HL-60 (cell line): ENCODE measurements around the gene OXLD1.

Experiments used
- DNase-seq, 2 experiments: peaks; one replicate each; pipeline ENCODE4 v3.0.0-alpha.2; 2010 to 2020; ENCODE audit warnings: low read depth in 1 of 2, low spot score in 1 of 2
- H3K27ac ChIP-seq: fragments of 250-450 bp; sonication (Bioruptor Pico); replicated peaks from 2 replicates; pipeline ENCODE4 v1.5.1; 2020; ENCODE audit warnings: mild to moderate bottlenecking, moderate library complexity
- H3K27me3 ChIP-seq: fragments of 250-450 bp; sonication (Bioruptor Pico); 2 replicates; pipeline ENCODE4 v1.5.1; 2021; ENCODE audit warnings: mild to moderate bottlenecking, moderate library complexity; ENCODE audit not compliant: insufficient read depth, poor library complexity, severe bottlenecking
- H3K4me3 ChIP-seq: replicated peaks from 2 replicates; pipeline ENCODE4 v1.5.1; 2011; ENCODE audit warnings: mild to moderate bottlenecking, control low read depth, low read length; ENCODE audit not compliant: insufficient read depth
- GABPA ChIP-seq: IDR thresholded peaks from 2 replicates; pipeline ENCODE4 v1.6.1; 2012; ENCODE audit warnings: low read depth
- POLR2AphosphoS5 ChIP-seq: IDR thresholded peaks from 2 replicates; pipeline ENCODE4 v1.6.1; 2012; ENCODE audit warnings: low read depth
- REST ChIP-seq: IDR thresholded peaks from 2 replicates; pipeline ENCODE4 v1.6.1; 2012; ENCODE audit warnings: low read depth; ENCODE audit not compliant: insufficient replicate concordance
- SPI1 ChIP-seq: IDR thresholded peaks from 2 replicates; pipeline ENCODE4 v1.6.1; 2012; ENCODE audit warnings: low read depth, mild to moderate bottlenecking, borderline replicate concordance
- TF ChIP-seq, protein P1 (sequence below): IDR thresholded peaks from one replicate; pipeline ENCODE4 v1.5.1; 2011; ENCODE audit warnings: low read length, control low read depth, inconsistent platforms; ENCODE audit not compliant: insufficient read depth

OXLD1 gene

GRCh38 chr17:81647640-81648012 is 18.8 kb downstream of the OXLD1 start:
- Histone ChIP-seq H3K27ac (no peak overlapping the region), H3K27me3 (no peaks in the 10 kb centered on the region), H3K4me3 (no peak overlapping the region)
- TF ChIP-seq SPI1 (no peak), GABPA (no peak), REST (no peak), POLR2AphosphoS5 (no peak)
- TF ChIP-seq, protein P1, sequence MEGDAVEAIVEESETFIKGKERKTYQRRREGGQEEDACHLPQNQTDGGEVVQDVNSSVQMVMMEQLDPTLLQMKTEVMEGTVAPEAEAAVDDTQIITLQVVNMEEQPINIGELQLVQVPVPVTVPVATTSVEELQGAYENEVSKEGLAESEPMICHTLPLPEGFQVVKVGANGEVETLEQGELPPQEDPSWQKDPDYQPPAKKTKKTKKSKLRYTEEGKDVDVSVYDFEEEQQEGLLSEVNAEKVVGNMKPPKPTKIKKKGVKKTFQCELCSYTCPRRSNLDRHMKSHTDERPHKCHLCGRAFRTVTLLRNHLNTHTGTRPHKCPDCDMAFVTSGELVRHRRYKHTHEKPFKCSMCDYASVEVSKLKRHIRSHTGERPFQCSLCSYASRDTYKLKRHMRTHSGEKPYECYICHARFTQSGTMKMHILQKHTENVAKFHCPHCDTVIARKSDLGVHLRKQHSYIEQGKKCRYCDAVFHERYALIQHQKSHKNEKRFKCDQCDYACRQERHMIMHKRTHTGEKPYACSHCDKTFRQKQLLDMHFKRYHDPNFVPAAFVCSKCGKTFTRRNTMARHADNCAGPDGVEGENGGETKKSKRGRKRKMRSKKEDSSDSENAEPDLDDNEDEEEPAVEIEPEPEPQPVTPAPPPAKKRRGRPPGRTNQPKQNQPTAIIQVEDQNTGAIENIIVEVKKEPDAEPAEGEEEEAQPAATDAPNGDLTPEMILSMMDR: no peak
- no peak for DNase-seq

- no peak for DNase-seq
- TF ChIP-seq POLR2AphosphoS5: no peak
- TF ChIP-seq GABPA: no peak
- no peak for TF ChIP-seq SPI1
- no peak for TF ChIP-seq REST
- TF ChIP-seq, protein P1: no peak
- no peak overlapping the region for H3K4me3 ChIP-seq
- no peaks in the 10 kb centered on the region for H3K27me3 ChIP-seq
- no peak overlapping the region for H3K27ac ChIP-seq
These were observed 19.4 kb downstream of the OXLD1 start for GRCh38 chr17:81646869-81647600.

DNA sequence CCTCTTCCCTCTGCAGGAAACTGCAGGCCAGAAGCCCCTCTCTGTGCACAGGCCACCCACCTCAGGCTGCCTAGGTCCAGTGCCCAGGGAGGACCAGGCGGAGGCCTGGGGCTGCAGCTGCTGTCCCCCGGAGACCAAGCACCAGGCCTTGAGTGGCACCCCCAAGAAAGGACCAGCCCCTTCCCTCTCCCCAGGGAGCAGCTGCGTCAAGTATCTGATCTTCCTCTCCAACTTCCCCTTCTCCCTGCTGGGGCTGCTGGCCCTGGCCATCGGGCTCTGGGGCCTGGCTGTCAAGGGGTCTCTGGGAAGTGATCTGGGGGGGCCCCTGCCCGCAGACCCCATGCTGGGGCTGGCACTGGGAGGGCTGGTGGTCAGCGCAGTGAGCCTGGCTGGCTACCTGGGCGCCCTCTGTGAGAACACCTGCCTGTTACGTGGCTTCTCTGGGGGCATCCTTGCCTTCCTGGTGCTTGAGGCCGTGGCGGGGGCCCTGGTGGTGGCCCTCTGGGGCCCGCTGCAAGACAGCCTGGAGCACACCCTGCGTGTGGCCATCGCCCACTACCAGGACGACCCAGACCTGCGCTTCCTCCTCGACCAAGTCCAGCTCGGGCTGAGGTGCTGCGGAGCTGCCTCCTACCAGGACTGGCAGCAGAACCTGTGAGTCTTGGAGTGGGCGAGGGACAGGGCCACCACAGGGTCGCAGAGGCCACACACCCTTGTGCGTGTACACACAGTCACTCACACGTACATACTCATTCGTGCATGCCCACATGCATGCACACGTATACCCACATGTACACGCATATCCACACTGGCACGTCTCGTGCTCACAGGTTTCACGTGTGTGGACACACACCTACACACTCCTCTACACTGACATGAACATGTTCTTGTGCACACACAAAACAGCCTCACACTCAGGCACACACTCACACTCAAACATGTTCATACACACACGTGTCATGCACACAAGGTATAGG is 21.1 kb downstream of the OXLD1 start:
- H3K27ac ChIP-seq: no peak overlapping the region
- TF ChIP-seq POLR2AphosphoS5: no peak
- no peak for TF ChIP-seq REST
- no peak for TF ChIP-seq SPI1
- no peak for TF ChIP-seq GABPA
- TF ChIP-seq, protein P1: no peak
- no peak overlapping the region for H3K4me3 ChIP-seq
- no peaks in the 10 kb centered on the region for H3K27me3 ChIP-seq
- peak in 1 of 2 experiments; percentile 53 for DNase-seq
